T-helper 22 cell (primary cell): ENCODE measurements around the gene MRPL23.

Experiments
- DNase-seq: peaks from one replicate; pipeline ENCODE4 v3.0.0-alpha.2; 2020; ENCODE audit warnings: low read depth

MRPL23 gene

GRCh38 chr11:1946812-1947484 is at the start of gene MRPL23:
MRPL23 (plus strand) TSS chr11:1947332; CDS start chr11:1947363, 31 bp downstream.
- DNase-seq = no peak

GRCh38 chr11:1899090-1899489 is 48.0 kb upstream of the MRPL23 start:
- no peak for DNase-seq

- no peak for DNase-seq
These were observed 47.4 kb upstream of the MRPL23 start for GRCh38 chr11:1899686-1900085.

- DNase-seq = no peak
These were observed 41.0 kb upstream of the MRPL23 start for GRCh38 chr11:1906181-1906580.

- no peak for DNase-seq
These were observed 40.3 kb upstream of the MRPL23 start for GRCh38 chr11:1906611-1907423.

GRCh38 chr11:1908618-1909017 is 38.5 kb upstream of the MRPL23 start:
- DNase-seq = no peak

- no peak for DNase-seq
These were observed 37.6 kb upstream of the MRPL23 start for GRCh38 chr11:1909524-1909923.

GRCh38 chr11:1912289-1912878 is 34.7 kb upstream of the MRPL23 start:
- DNase-seq = no peak

GRCh38 chr11:1913271-1914060 is 33.7 kb upstream of the MRPL23 start:
- DNase-seq = no peak

GRCh38 chr11:1915795-1916131 is 31.4 kb upstream of the MRPL23 start:
- DNase-seq = no peak

GRCh38 chr11:1916132-1916985 is 30.8 kb upstream of the MRPL23 start:
- DNase-seq = no peak

- no peak for DNase-seq
These were observed 30.1 kb upstream of the MRPL23 start for GRCh38 chr11:1916986-1917522.

GRCh38 chr11:1917523-1918435 is 29.4 kb upstream of the MRPL23 start:
- DNase-seq = no peak

- no peak for DNase-seq
These were observed 28.5 kb upstream of the MRPL23 start for GRCh38 chr11:1918436-1919315.

- no peak for DNase-seq
These were observed 27.6 kb upstream of the MRPL23 start, which contains the start of gene TNNT3 for GRCh38 chr11:1919391-1920127. TNNT3 (plus strand) TSS chr11:1919703; CDS start chr11:1922875, 3,172 bp downstream.

- DNase-seq = no peak
These were observed 26.8 kb upstream of the MRPL23 start for GRCh38 chr11:1920128-1920908.

GRCh38 chr11:1920909-1921573 is 26.1 kb upstream of the MRPL23 start:
- no peak for DNase-seq
